ENCODE data around the gene FEM1A. TPM values are rescaled to one million over a fixed set of nuclear protein-coding genes. Genes with fewer than 3 reads are reported as not detected.

Gene FEM1A
- total RNA-seq, 1 donor from 2014 or later: 13.3 TPM

GRCh38 chr19:4764393-4764660, 27.2 kb upstream of the FEM1A start:
- Histone ChIP-seq H3K4me1 (peaks cover 6% of the 10 kb centered on the region), H3K9me3 (no peaks in the 10 kb centered on the region), H3K36me3 (no peaks in the 10 kb centered on the region), H3K27ac (no peak overlapping the region), H3K4me3 (no peak overlapping the region), H3K27me3 (ENCODE audit: low read depth) (peaks cover 39% of the 10 kb centered on the region)
- DNase-seq (no peak), ATAC-seq (no peak)
- no peak for TF ChIP-seq CTCF (IDR thresholded peaks at IDR 0.05)
- intact Hi-C loops (cut with DNase I): no loop called here

GRCh38 chr19:4768934-4769777, 22.4 kb upstream of the FEM1A start:
- ATAC-seq: peak; percentile 72 to 92
- Histone ChIP-seq H3K27ac (no peak overlapping the region), H3K4me3 (no peak overlapping the region), H3K36me3 (no peaks in the 10 kb centered on the region), H3K9me3 (no peaks in the 10 kb centered on the region), H3K4me1 (no peaks in the 10 kb centered on the region), H3K27me3 (ENCODE audit: low read depth) (peaks cover 10% of the 10 kb centered on the region)
- no peak for TF ChIP-seq CTCF (IDR thresholded peaks at IDR 0.05)
- intact Hi-C loops (cut with DNase I): no loop called here
- peak; percentile 75 for DNase-seq

- intact Hi-C loops (cut with DNase I): no loop called here
- Histone ChIP-seq H3K4me1 (no peaks in the 10 kb centered on the region), H3K4me3 (no peak overlapping the region), H3K27me3 (ENCODE audit: low read depth) (no peaks in the 10 kb centered on the region), H3K9me3 (no peaks in the 10 kb centered on the region), H3K27ac (no peak overlapping the region), H3K36me3 (no peaks in the 10 kb centered on the region)
- DNase-seq (no peak), ATAC-seq (no peak)
- no peak for TF ChIP-seq CTCF (IDR thresholded peaks at IDR 0.05)
These were observed 19.0 kb upstream of the FEM1A start for GRCh38 chr19:4772566-4772965.

GRCh38 chr19:4773047-4773640, 18.4 kb upstream of the FEM1A start:
- ATAC-seq (no peak), DNase-seq (no peak)
- intact Hi-C loops (cut with DNase I): no loop called here
- Histone ChIP-seq H3K9me3 (no peaks in the 10 kb centered on the region), H3K4me1 (no peaks in the 10 kb centered on the region), H3K36me3 (no peaks in the 10 kb centered on the region), H3K27ac (no peak overlapping the region), H3K4me3 (no peak overlapping the region), H3K27me3 (ENCODE audit: low read depth) (no peaks in the 10 kb centered on the region)
- no peak for TF ChIP-seq CTCF (IDR thresholded peaks at IDR 0.05)

GRCh38 chr19:4774136-4774535, 17.4 kb upstream of the FEM1A start:
- H3K27me3 ChIP-seq (ENCODE audit: low read depth): no peaks in the 10 kb centered on the region
- ATAC-seq: no peak
- H3K27ac ChIP-seq: no peak overlapping the region
- no peaks in the 10 kb centered on the region for H3K9me3 ChIP-seq
- H3K36me3 ChIP-seq: no peaks in the 10 kb centered on the region
- intact Hi-C loops (cut with DNase I): no loop called here
- TF ChIP-seq CTCF (IDR thresholded peaks at IDR 0.05): no peak
- no peaks in the 10 kb centered on the region for H3K4me1 ChIP-seq
- H3K4me3 ChIP-seq: no peak overlapping the region
- DNase-seq: no peak

Data from lower lobe of right lung (tissue), 2 donors.